ENCODE results near the gene XCL2.

DNA sequence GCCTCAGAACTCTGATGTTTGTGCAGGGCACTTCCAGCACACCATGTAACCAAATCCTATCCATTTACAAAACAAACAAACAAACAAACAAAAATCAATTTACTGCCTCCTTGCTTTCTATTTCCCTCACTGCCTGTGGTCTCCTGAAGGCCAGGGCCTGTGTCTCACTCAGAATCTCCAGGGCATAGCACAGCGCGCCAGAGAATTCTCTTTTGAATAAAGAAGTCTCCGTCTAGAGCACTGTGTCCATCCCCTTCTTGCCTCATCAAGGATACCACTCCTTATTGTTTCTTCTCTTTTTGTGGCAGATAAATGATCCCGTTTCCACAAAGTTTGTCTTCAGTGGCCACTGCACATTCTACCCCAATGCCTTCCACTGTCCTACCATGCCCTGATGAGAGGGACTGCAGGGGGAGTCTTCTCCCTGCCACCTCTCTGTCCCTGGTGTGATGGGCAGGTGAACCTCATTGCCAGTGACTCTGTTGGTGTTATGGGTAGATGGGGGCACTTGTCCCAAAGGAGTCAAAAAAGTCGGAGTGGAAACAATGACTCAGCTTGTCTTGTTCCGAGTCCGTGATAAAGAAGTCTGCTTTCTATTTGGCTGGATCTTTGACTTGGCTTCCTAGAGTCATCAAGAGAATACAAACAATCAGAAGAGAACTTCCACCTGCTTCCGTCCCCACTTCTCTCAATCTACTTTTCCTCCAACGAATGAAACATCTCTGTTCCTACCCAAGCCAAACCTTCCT is 30.0 kb downstream of the XCL2 start:
- no peak for TF ChIP-seq POLR2A (IDR thresholded peaks at IDR 0.05; ENCODE audit: extremely low read depth, insufficient read length)
- TF ChIP-seq, protein P1, sequence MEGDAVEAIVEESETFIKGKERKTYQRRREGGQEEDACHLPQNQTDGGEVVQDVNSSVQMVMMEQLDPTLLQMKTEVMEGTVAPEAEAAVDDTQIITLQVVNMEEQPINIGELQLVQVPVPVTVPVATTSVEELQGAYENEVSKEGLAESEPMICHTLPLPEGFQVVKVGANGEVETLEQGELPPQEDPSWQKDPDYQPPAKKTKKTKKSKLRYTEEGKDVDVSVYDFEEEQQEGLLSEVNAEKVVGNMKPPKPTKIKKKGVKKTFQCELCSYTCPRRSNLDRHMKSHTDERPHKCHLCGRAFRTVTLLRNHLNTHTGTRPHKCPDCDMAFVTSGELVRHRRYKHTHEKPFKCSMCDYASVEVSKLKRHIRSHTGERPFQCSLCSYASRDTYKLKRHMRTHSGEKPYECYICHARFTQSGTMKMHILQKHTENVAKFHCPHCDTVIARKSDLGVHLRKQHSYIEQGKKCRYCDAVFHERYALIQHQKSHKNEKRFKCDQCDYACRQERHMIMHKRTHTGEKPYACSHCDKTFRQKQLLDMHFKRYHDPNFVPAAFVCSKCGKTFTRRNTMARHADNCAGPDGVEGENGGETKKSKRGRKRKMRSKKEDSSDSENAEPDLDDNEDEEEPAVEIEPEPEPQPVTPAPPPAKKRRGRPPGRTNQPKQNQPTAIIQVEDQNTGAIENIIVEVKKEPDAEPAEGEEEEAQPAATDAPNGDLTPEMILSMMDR (IDR thresholded peaks at IDR 0.05; ENCODE audit: low read depth, low read length): no peak

Measured in NB4 (cell line).